Measurements from ENCODE around the gene INTS11. TPM values are rescaled to one million over a fixed set of nuclear protein-coding genes. Genes with fewer than 3 reads are reported as not detected.

Gene INTS11
- total and polyA plus RNA-seq, 10 of the 15 experiments (the other 5 are each of a cell fraction or from before 2014, with no cell fraction given): 2.5 to 117 (median 77.7) TPM

- ChIA-PET RAD21 (ENCODE audit: unreplicated experiment) (interaction anchor here (0.9 kb wide), 1 partner anchor 199 kb away, joined by 3 read pairs; no protein-coding TSS in a partner anchor), CTCF (interaction anchor here (1.0 to 1.1 kb wide), 2 partner anchors 199 kb away, joined by 3 read pairs; no protein-coding TSS in a partner anchor), POLR2A (interaction anchor here (0.9 kb wide), 1 partner anchor 322 kb away, joined by 3 read pairs; no protein-coding TSS in a partner anchor), SMC1A (ENCODE audit: uncharacterized antibody, unreplicated experiment) (interaction anchor here (1.2 kb wide), 1 partner anchor 14 kb away, joined by 3 read pairs; no protein-coding TSS in a partner anchor)
- peak overlapping the region; percentile 84 for H3K4me3 ChIP-seq
- H3K4me1 ChIP-seq (ENCODE audit: control insufficient read depth, insufficient read depth, low read length): peaks cover 27% of the 10 kb centered on the region
- no peaks in the 10 kb centered on the region for H3K9me3 ChIP-seq (replicated peaks; ENCODE audit: control insufficient read depth, insufficient read depth, low read length)
- FAIRE-seq (no peak), ATAC-seq (peak; percentile 40), DNase-seq (ENCODE audit: low read depth, low spot score) (no peak)
- H3K4me2 ChIP-seq (ENCODE audit: control insufficient read depth, insufficient read depth): peak overlapping the region; percentile 99
- H3K27ac ChIP-seq (ENCODE audit: control insufficient read depth, insufficient read depth): peak overlapping the region; percentile 82
- 28% methylated on average over 10 of the region's 11 CpGs for WGBS (ENCODE audit: insufficient coverage, insufficient replicate concordance, low lambda C conversion rate, missing lambda C conversion rate)
- peaks cover 0 to under 1% of the 10 kb centered on the region in 2 experiments; a peak in 1 of 4 replicates for H3K36me3 ChIP-seq (ENCODE audit: control insufficient read depth in 2 of 2, insufficient read depth in 2 of 2, low read length in 1 of 2)
- peaks cover 26% of the 10 kb centered on the region for H3K79me2 ChIP-seq (ENCODE audit: control insufficient read depth, insufficient read depth, low read length)
- in situ Hi-C loops (cut with MboI) (no loop called here), intact Hi-C loops (cut with micrococcal nuclease; ENCODE audit: unreplicated experiment) (loop anchor here (5.0 kb wide), 1 partner anchor 189 kb away; the partner anchor contains the start of gene C1orf159)
- no peaks in the 10 kb centered on the region for H3K27me3 ChIP-seq (replicated peaks in 1 of 2; ENCODE audit: control insufficient read depth in 2 of 2, insufficient read depth in 2 of 2, low read length in 1 of 2)
- H2AFZ ChIP-seq (ENCODE audit: control insufficient read depth, low read depth, low read length): peak overlapping the region; percentile 83
- BruUV-seq (replicated peaks): no TSS peak
- H3K9ac ChIP-seq (ENCODE audit: control insufficient read depth, insufficient read depth, low read length): peak overlapping the region; percentile 73
- TF ChIP-seq SMC3 (IDR thresholded peaks at IDR 0.05; ENCODE audit: borderline replicate concordance, low read length) (peak; percentile 15; the same call in 1 of the 2 replicates), TARDBP (IDR thresholded peaks at IDR 0.05; ENCODE audit: borderline replicate concordance) (no peak), SIN3A (IDR thresholded peaks at IDR 0.05; ENCODE audit: low read depth, low read length) (0 out of 2 replicates have a peak, but pooled peaks have one; percentile 42), CTCF (IDR thresholded peaks at IDR 0.05 in 2 of 3, conservative IDR thresholded peaks at IDR 0.05 in 1 of 3; ENCODE audit: control insufficient read depth in 2 of 3, extremely low read depth in 1 of 3, insufficient read depth in 1 of 3, low read depth in 3 of 3, low read length in 3 of 3) (peak; percentile 34 to 48 (median 37); a peak in 5 of 6 replicates), RAD51 (IDR thresholded peaks at IDR 0.05) (no peak), STAT1 (conservative IDR thresholded peaks at IDR 0.05) (no peak), ZNF274 (IDR thresholded peaks at IDR 0.05; ENCODE audit: insufficient read depth, insufficient read length) (no peak), POLR2AphosphoS2 (IDR thresholded peaks at IDR 0.05; ENCODE audit: low read depth, low read length) (no peak), NR2C2 (IDR thresholded peaks at IDR 0.05; ENCODE audit: borderline replicate concordance, control insufficient read depth, insufficient read length, low read depth) (no peak), RAD21 (IDR thresholded peaks at IDR 0.05; ENCODE audit: insufficient read depth, low read depth, low read length) (peak; percentile 19; the same call in 1 of the 2 replicates)
- H4K20me1 ChIP-seq (ENCODE audit: control insufficient read depth, insufficient read depth): no peaks in the 10 kb centered on the region
Observed at GRCh38 chr1:1306070-1306660, 18.3 kb downstream of the INTS11 start.
